ENCODE measurements around the gene ZNF175.

The ZNF175 gene

GRCh38 chr19:51550848-51551672 lies 20.0 kb upstream of the ZNF175 start:
- no peak for DNase-seq

- DNase-seq: no peak
Observed at GRCh38 chr19:51551673-51552432, 19.2 kb upstream of the ZNF175 start.

GRCh38 chr19:51552608-51552995 lies 18.5 kb upstream of the ZNF175 start:
- DNase-seq: no peak

GRCh38 chr19:51552996-51553725 lies 17.9 kb upstream of the ZNF175 start:
- DNase-seq: peak in 1 of 2 donors; percentile 41

- DNase-seq: no peak
Observed at GRCh38 chr19:51559240-51559639, 11.8 kb upstream of the ZNF175 start.

- DNase-seq: no peak
Observed at GRCh38 chr19:51560339-51560738, 10.7 kb upstream of the ZNF175 start.

- DNase-seq: no peak
Observed at GRCh38 chr19:51564791-51565190, 6.3 kb upstream of the ZNF175 start.

- no peak for DNase-seq
Observed at GRCh38 chr19:51565583-51565982, 5.5 kb upstream of the ZNF175 start.

- DNase-seq: no peak
Observed at GRCh38 chr19:51566489-51567100, 4.5 kb upstream of the ZNF175 start.

- no peak for DNase-seq
Observed at GRCh38 chr19:51567583-51567982, 3.5 kb upstream of the ZNF175 start.

- no peak for DNase-seq
Observed at GRCh38 chr19:51568456-51568855, 2.6 kb upstream of the ZNF175 start.

- no peak for DNase-seq
Observed at GRCh38 chr19:51571599-51571998, 516 bp downstream of the ZNF175 start.

GRCh38 chr19:51572410-51572809 lies 1.3 kb downstream of the ZNF175 start:
- DNase-seq: no peak

GRCh38 chr19:51572908-51573307 lies 1.8 kb downstream of the ZNF175 start:
- no peak for DNase-seq

GRCh38 chr19:51573331-51573730 lies 2.2 kb downstream of the ZNF175 start:
- DNase-seq: no peak

GRCh38 chr19:51576850-51577249 lies 5.8 kb downstream of the ZNF175 start:
- no peak for DNase-seq

- no peak for DNase-seq
Observed at GRCh38 chr19:51586103-51586728, 15.1 kb downstream of the ZNF175 start.

- DNase-seq: no peak
Observed at GRCh38 chr19:51586799-51587198, 15.7 kb downstream of the ZNF175 start.

GRCh38 chr19:51587264-51588191 lies 16.4 kb downstream of the ZNF175 start:
- no peak for DNase-seq

- no peak for DNase-seq
Observed at GRCh38 chr19:51589511-51589910, 18.4 kb downstream of the ZNF175 start.

- DNase-seq: no peak
Observed at GRCh38 chr19:51590441-51590840, 19.4 kb downstream of the ZNF175 start.
